ENCODE measurements around the gene APOM. TPM values are rescaled to one million over a fixed set of nuclear protein-coding genes. Genes with fewer than 3 reads are reported as not detected.

Gene APOM
- 2.6 TPM for total RNA-seq
- long read RNA-seq, partial matches to known transcripts: 0 of 1 reads
- long read RNA-seq, other reads (novel, unspliced or antisense): 1 of 1 reads

DNA sequence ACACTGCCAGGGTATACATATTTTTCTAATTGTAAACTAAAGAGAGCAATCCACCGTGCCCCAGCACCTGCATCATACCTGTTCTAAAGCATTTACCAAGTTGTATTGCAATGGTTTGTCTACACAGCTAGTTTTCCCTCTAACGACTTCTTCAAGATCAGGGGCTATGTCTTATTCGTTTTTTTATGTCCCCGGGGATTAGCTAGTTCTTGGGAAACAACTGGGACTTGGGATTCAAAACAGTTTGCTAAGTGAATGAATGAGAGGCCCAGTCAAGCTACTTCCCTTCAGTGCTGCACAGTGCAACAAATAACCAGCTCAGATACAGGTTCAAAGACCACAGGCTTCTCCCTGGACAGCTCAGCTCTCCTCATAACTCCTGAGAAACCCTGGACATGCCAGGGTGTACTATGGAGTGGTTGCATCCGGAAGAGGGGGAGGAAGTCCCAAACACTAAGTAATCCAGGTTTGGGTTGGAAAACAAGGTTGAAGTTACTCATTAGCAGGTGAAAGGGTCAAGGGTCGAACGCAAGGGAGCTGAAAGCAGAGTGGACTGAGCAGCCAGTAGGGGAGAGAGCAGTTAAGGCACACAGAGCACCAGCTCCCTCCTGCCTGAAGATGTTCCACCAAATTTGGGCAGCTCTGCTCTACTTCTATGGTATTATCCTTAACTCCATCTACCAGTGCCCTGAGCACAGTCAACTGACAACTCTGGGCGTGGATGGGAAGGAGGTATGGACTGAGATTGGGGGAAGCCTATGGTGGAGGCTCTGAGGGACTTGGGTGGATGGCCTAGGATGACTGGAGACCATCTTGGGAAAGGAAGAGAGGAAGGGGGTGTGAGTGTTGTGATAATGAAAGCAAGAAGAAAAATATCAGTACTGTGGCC, at the start of gene APOM:
APOM (plus strand) TSS at position 546 of the 889 bp plus-strand sequence; CDS start at position 619, 73 bp downstream.
- DNase-seq: no peak

DNA sequence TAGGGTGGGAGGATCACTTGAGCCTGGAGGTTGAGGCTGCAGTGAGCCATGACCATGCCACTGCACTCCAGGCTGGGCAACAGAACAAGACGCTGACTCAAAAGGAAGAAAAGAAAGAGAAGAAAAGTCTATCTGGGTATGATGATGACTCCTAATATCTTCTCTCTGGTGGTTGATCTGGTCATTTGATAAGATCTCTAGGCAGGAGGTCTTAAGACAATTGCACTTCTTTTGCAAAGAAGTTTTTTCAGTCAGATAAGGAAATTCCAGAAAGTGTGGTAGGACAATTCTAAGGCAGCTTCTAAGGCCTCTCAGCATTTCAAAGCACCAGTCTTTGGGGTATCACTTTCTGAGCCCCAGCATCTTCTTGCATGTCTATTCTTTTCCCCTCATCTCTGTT, 48.4 kb upstream of the APOM start:
- Histone ChIP-seq H3K36me3 (no peaks in the 10 kb centered on the region), H3K4me1 (no peaks in the 10 kb centered on the region), H3K9me3 (no peaks in the 10 kb centered on the region), H3K27me3 (no peaks in the 10 kb centered on the region), H3K4me3 (no peak overlapping the region), H3K27ac (no peak overlapping the region)
- intact Hi-C loops (cut with DNase I): no loop called here
- no peak for ATAC-seq
- TF ChIP-seq, protein P1, sequence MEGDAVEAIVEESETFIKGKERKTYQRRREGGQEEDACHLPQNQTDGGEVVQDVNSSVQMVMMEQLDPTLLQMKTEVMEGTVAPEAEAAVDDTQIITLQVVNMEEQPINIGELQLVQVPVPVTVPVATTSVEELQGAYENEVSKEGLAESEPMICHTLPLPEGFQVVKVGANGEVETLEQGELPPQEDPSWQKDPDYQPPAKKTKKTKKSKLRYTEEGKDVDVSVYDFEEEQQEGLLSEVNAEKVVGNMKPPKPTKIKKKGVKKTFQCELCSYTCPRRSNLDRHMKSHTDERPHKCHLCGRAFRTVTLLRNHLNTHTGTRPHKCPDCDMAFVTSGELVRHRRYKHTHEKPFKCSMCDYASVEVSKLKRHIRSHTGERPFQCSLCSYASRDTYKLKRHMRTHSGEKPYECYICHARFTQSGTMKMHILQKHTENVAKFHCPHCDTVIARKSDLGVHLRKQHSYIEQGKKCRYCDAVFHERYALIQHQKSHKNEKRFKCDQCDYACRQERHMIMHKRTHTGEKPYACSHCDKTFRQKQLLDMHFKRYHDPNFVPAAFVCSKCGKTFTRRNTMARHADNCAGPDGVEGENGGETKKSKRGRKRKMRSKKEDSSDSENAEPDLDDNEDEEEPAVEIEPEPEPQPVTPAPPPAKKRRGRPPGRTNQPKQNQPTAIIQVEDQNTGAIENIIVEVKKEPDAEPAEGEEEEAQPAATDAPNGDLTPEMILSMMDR (IDR thresholded peaks at IDR 0.05): no peak
- no peak for DNase-seq

More for the DNA sequence above, at the start of gene APOM:
- Histone ChIP-seq H3K9me3 (no peaks in the 10 kb centered on the region), H3K36me3 (peaks cover 24% of the 10 kb centered on the region), H3K4me3 (no peak within 1 kb of the TSS), H3K27me3 (no peaks in the 10 kb centered on the region), H3K27ac (no peak within 1 kb of the TSS), H3K4me1 (peaks cover 38% of the 10 kb centered on the region)
- TF ChIP-seq, protein P1 (IDR thresholded peaks at IDR 0.05): no peak
- no peak for ATAC-seq
- intact Hi-C loops (cut with DNase I): no loop called here

DNA sequence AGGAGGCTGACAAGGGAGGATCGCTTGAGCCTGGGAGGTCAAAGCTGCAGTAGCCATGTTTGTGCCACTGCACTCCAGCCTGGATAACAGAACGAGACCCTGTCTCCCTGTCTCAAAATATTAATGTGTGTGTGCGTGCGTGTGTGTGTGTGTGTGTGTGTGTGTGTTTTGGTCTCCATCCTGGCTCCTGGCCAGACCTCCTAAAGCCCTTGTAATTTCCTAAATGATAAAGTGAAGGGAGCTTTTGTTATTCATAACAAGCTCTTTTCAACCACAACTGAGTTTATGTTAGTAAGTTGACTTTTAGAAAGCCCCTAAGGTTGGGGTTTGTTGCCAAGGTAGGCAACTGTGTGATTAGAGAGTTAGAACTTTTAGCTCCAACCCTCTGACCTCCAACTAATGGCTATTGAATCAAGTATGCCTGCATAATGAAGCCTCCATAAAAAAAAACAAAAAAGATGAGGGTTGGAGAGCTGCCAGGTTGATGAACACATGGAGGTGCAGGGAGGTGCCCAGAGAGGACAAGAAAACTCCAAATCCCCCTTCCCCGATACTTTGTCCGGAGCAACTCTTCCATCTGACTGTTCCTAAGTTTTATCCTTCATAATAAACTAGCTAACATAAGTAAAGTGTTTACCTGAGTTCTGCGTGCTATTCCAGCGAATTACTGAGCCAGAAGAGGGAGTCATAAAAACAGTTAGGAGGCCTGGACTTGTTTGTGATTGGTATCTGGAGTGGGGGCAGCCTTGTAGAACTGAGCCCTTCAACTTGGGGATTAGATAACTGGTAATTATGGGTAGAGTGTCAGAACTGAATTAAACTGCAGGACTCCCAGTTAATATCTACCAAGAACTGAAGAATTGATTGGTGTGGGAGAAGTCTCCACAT, 45.9 kb upstream of the APOM start:
- no peak overlapping the region for H3K27ac ChIP-seq
- DNase-seq (no peak), ATAC-seq (no peak)
- no peaks in the 10 kb centered on the region for H3K27me3 ChIP-seq
- no peaks in the 10 kb centered on the region for H3K9me3 ChIP-seq
- H3K4me3 ChIP-seq: no peak overlapping the region
- no peaks in the 10 kb centered on the region for H3K36me3 ChIP-seq
- TF ChIP-seq, protein P1 (IDR thresholded peaks at IDR 0.05): no peak
- intact Hi-C loops (cut with DNase I): no loop called here
- no peaks in the 10 kb centered on the region for H3K4me1 ChIP-seq

DNA sequence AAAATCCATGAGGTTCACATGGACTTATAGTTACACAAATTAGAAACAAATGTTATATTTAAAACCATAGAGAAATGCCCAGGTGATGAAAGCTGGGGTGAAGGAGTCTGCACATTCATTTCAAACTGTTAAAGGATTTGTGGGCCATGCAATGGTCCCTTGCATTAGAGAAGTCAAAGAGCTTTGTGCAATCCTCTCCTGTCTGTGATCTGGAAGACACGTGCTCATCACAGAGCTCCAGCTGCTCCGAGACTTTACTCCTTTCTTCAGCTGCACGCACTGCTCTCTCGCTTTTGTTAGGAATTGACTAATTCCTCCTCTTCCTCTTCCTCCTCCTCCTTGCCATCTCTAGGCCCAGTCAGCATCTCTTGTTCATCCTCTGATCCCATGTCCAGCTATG, 44.7 kb upstream of the APOM start:
- intact Hi-C loops (cut with DNase I): no loop called here
- no peaks in the 10 kb centered on the region for H3K27me3 ChIP-seq
- no peak overlapping the region for H3K4me3 ChIP-seq
- H3K27ac ChIP-seq: no peak overlapping the region
- H3K9me3 ChIP-seq: no peaks in the 10 kb centered on the region
- H3K4me1 ChIP-seq: no peaks in the 10 kb centered on the region
- no peak for ATAC-seq
- no peak for DNase-seq
- TF ChIP-seq, protein P1 (IDR thresholded peaks at IDR 0.05): no peak
- no peaks in the 10 kb centered on the region for H3K36me3 ChIP-seq

DNA sequence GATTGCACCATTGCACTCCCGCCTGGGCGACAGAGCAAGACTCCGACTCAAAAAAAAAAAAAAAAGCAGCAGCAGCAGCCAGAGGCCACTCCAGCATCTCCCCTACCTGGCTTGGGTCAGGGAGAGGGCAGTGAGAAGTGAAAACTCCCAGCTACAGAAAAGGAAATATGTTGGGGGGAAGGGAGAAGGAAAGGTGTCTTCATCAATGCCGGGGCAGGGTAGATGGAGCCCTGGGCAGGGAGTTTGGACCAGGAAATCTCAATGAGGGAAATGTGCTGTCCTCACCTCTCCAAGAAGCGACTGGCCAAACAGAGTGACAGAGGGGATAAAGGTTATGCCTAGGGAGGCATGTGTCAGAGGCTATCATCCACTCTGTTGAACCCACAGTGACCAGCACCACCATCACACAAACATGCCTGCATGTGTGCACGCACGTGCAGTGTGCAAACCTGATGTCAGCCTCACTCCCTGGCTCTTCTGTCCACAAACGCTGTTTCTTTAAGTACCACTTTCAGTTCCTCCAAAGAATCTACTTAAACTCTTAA, 41.5 kb upstream of the APOM start:
- intact Hi-C loops (cut with DNase I): no loop called here
- ATAC-seq: peak; percentile 77
- no peak for DNase-seq
- Histone ChIP-seq H3K27me3 (no peaks in the 10 kb centered on the region), H3K9me3 (no peaks in the 10 kb centered on the region), H3K36me3 (no peaks in the 10 kb centered on the region), H3K4me3 (no peak overlapping the region), H3K4me1 (peaks cover under 1% of the 10 kb centered on the region), H3K27ac (peak overlapping the region; percentile 51)
- TF ChIP-seq, protein P1 (IDR thresholded peaks at IDR 0.05): no peak

All from upper lobe of right lung (tissue), 1 donor.